CD4-positive, alpha-beta memory T cell (primary cell): ENCODE results near the gene ZSWIM1. TPM values are rescaled to one million over a fixed set of nuclear protein-coding genes. Genes with fewer than 3 reads are reported as not detected.

Experiments
- CTCF ChIA-PET: fragments of 350-600 bp; sonication (Branson Sonifier 250); formaldehyde crosslinking; loops from one replicate; lab custom pipeline; 2021; ENCODE audit warnings: inconsistent platforms; ENCODE audit not compliant: partially characterized antibody; lab: Charles Lee
- POLR2A ChIA-PET: fragments of 350-600 bp; sonication (Branson Sonifier 250); formaldehyde crosslinking; loops from one replicate; lab custom pipeline; 2021; ENCODE audit not compliant: partially characterized antibody; lab: Charles Lee
- DNase-seq, 5 donors: peaks; one replicate each; pipeline versions ENCODE4 v3.0.0 to v3.0.0-alpha.2; 2020 to 2022; ENCODE audit warnings: mixed read lengths in 1 of 5
- H3K27ac ChIP-seq: one replicate; pipeline ENCODE4 v1.7.0; 2013; ENCODE audit warnings: low read depth, low read length
- H3K27me3 ChIP-seq: 2 replicates; pipeline ENCODE4 v1.7.0; 2013; ENCODE audit warnings: mild to moderate bottlenecking, low read length, moderate library complexity; ENCODE audit not compliant: insufficient read depth
- H3K36me3 ChIP-seq: 2 replicates; pipeline ENCODE4 v1.7.0; 2013; ENCODE audit warnings: mild to moderate bottlenecking, low read length, moderate library complexity; ENCODE audit not compliant: insufficient read depth
- H3K4me1 ChIP-seq: 2 replicates; pipeline ENCODE4 v1.7.0; 2013; ENCODE audit warnings: mild to moderate bottlenecking, low read length, moderate library complexity; ENCODE audit not compliant: insufficient read depth
- H3K4me3 ChIP-seq, 2 donors: one replicate each; pipeline ENCODE4 v1.7.0; 2013; ENCODE audit warnings: low read length in 2 of 2, mild to moderate bottlenecking in 1 of 2
- H3K9me3 ChIP-seq, 2 donors: one replicate each; pipeline ENCODE4 v1.7.0; 2013; ENCODE audit warnings: low read length in 2 of 2, control low read depth in 1 of 2; ENCODE audit not compliant: control insufficient read depth in 1 of 2
- H3K27ac Mint-ChIP-seq, 7 donors: one replicate each; pipeline ENCODE4 v1.8.0; 2020 to 2021; ENCODE audit warnings: mixed read lengths in 7 of 7, mild to moderate bottlenecking in 6 of 7, inconsistent platforms in 3 of 7, moderate library complexity in 3 of 7
- H3K27me3 Mint-ChIP-seq, 2 donors: one replicate each; pipeline ENCODE4 v1.8.0; 2020 to 2021; ENCODE audit warnings: mixed read lengths in 2 of 2
- H3K36me3 Mint-ChIP-seq, 2 donors: one replicate each; pipeline ENCODE4 v1.8.0; 2020 to 2021; ENCODE audit warnings: mixed read lengths in 2 of 2, inconsistent platforms in 1 of 2, mild to moderate bottlenecking in 1 of 2
- H3K4me1 Mint-ChIP-seq, 4 donors: one replicate each; pipeline ENCODE4 v1.8.0; 2020 to 2021; ENCODE audit warnings: mixed read lengths in 4 of 4, mild to moderate bottlenecking in 1 of 4
- H3K4me3 Mint-ChIP-seq, 8 donors: one replicate each; pipeline ENCODE4 v1.8.0; 2020 to 2021; ENCODE audit warnings: mixed read lengths in 8 of 8, mild to moderate bottlenecking in 7 of 8, moderate library complexity in 6 of 8, inconsistent platforms in 3 of 8
- H3K9me3 Mint-ChIP-seq, 8 donors: one replicate each; pipeline ENCODE4 v1.8.0; 2020 to 2021; ENCODE audit warnings: mixed read lengths in 8 of 8, mild to moderate bottlenecking in 5 of 8, inconsistent platforms in 3 of 8, moderate library complexity in 1 of 8
- intact Hi-C: fragments of 100-400 bp; cut with micrococcal nuclease; formaldehyde crosslinking; loops from one replicate; pipeline ENCODE4 v1.15.1; 2023
- polyA plus RNA-seq, 2 donors: library from polyadenylated mRNA; unstranded; fragments of 300-500 nt; fragmentation: Illumina TruSeq; gene quantifications; one replicate each; pipeline ENCODE4 v1.2.3, GENCODE V29; 2021
- total RNA-seq, 2 experiments: library from RNA; stranded (reverse); gene quantifications; one replicate each; pipeline ENCODE4 v1.2.3, GENCODE V29; 2021

The ZSWIM1 gene
- total and polyA plus RNA-seq, 4 experiments from 2014 or later, result 0.86 to 18.5 (median 13.4) TPM

DNA sequence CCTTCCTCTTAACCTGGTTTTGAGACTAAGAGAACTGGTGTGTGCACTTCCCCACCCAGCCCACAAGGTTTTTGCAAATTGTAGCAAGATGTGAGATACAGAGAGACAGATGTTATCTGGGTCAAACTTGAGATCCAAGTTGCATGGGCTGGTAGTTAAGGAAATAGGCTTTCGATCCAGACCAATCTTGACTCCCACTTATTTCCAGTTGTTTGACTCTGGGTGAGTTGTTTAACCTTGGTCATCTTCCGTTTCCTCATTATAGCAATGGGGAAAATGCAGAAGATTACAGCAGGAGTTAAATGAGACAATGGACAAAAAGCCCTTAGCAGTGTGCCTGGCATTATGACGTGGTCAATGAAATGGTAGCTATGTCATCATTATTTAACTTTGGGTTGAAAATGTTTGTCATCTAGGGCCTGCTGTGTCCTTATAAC, 45.7 kb upstream of the ZSWIM1 start:
- H3K27me3 ChIP-seq, result no peaks in the 10 kb centered on the region
- ChIA-PET POLR2A (interaction anchor here (2.8 kb wide), 1 partner anchor 12 kb away, joined by 13 read pairs; no protein-coding TSS in a partner anchor), CTCF (no interaction called here)
- intact Hi-C loops, result no loop called here
- no peak overlapping the region for H3K27ac ChIP-seq
- no peaks in the 10 kb centered on the region for H3K9me3 Mint-ChIP-seq
- H3K27ac Mint-ChIP-seq, result peak overlapping the region in 3 of 7 donors; percentile 7 to 59 (median 17)
- peaks cover 7 to 23% (median 13%) of the 10 kb centered on the region in 4 donors for H3K4me1 Mint-ChIP-seq
- H3K36me3 ChIP-seq, result no peaks in the 10 kb centered on the region
- H3K4me1 ChIP-seq, result peaks cover 21% of the 10 kb centered on the region
- no peak overlapping the region for H3K4me3 ChIP-seq
- peaks cover 0 to under 1% of the 10 kb centered on the region in 2 donors for H3K27me3 Mint-ChIP-seq
- H3K36me3 Mint-ChIP-seq, result peaks cover 0 to 2% of the 10 kb centered on the region in 2 donors
- DNase-seq, result no peak
- H3K9me3 ChIP-seq, result no peaks in the 10 kb centered on the region
- peak overlapping the region in 7 of 8 donors; percentile 21 to 72 (median 45) for H3K4me3 Mint-ChIP-seq

DNA sequence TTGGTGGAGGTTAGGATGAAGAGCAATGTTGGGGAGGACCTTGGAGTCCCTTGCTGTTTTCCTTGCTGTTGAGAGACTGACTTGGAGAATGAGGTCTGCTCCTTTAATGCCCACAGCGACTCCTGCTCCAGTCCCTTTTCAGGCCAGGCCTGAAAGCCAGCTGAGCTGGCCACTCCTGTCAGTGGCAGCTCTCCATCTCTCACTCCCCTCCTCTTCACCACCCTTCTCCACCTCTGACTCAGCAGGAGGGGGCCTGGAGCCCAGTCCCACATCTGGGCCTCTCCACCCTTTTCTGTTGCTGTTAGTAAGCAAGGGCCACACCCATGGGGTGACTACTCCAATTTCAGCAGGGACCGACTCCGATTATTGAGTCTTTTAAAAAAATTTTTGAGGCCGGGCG, 45.2 kb upstream of the ZSWIM1 start:
- ChIA-PET POLR2A (no interaction called here), CTCF (no interaction called here)
- Mint-ChIP-seq H3K9me3 (no peaks in the 10 kb centered on the region), H3K27ac (peak overlapping the region in 3 of 7 donors; percentile 7 to 59 (median 17)), H3K4me1 (peaks cover 6 to 23% (median 13%) of the 10 kb centered on the region in 4 donors), H3K36me3 (peaks cover 0 to 2% of the 10 kb centered on the region in 2 donors), H3K27me3 (no peaks in the 10 kb centered on the region), H3K4me3 (peak overlapping the region in 4 of 8 donors; percentile 21 to 49 (median 44))
- DNase-seq, result no peak
- no peak overlapping the region for H3K27ac ChIP-seq
- no peaks in the 10 kb centered on the region for H3K9me3 ChIP-seq
- H3K27me3 ChIP-seq, result no peaks in the 10 kb centered on the region
- H3K4me1 ChIP-seq, result peaks cover 21% of the 10 kb centered on the region
- H3K36me3 ChIP-seq, result no peaks in the 10 kb centered on the region
- intact Hi-C loops, result no loop called here
- no peak overlapping the region for H3K4me3 ChIP-seq

- ChIA-PET CTCF (interaction anchor here (0.7 kb wide), 1 partner anchor 851 kb away, joined by 3 read pairs; no protein-coding TSS in a partner anchor), POLR2A (no interaction called here)
- no peaks in the 10 kb centered on the region for H3K27me3 Mint-ChIP-seq
- H3K27ac Mint-ChIP-seq, result peak overlapping the region in 3 of 7 donors; percentile 19 to 36 (median 23)
- H3K9me3 Mint-ChIP-seq, result no peaks in the 10 kb centered on the region
- intact Hi-C loops, result no loop called here
- Histone ChIP-seq H3K9me3 (no peaks in the 10 kb centered on the region), H3K27ac (no peak overlapping the region), H3K4me3 (no peak overlapping the region), H3K36me3 (peaks cover 8% of the 10 kb centered on the region), H3K4me1 (peaks cover 21% of the 10 kb centered on the region), H3K27me3 (no peaks in the 10 kb centered on the region)
- DNase-seq, result no peak
- peaks cover 6 to 23% (median 13%) of the 10 kb centered on the region in 4 donors for H3K4me1 Mint-ChIP-seq
- H3K4me3 Mint-ChIP-seq, result no peak overlapping the region
- H3K36me3 Mint-ChIP-seq, result peaks cover 0 to 2% of the 10 kb centered on the region in 2 donors
Observed at GRCh38 chr20:45836841-45837240, 44.2 kb upstream of the ZSWIM1 start.

DNA sequence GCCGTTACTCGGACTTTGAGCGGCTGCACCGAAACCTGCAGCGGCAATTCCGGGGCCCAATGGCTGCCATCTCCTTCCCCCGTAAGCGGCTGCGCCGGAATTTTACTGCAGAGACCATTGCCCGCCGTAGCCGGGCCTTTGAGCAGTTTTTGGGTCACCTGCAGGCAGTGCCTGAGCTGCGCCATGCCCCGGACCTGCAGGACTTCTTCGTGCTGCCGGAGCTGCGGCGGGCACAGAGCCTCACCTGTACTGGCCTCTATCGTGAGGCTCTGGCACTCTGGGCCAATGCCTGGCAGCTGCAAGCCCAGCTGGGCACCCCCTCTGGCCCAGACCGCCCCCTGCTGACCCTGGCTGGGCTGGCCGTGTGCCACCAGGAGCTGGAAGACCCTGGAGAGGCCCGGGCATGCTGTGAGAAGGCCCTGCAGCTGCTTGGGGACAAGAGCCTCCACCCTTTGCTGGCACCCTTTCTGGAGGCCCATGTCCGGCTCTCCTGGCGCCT, 40.3 kb upstream of the ZSWIM1 start:
- Mint-ChIP-seq H3K36me3 (peaks cover 14 to 32% of the 10 kb centered on the region in 2 donors), H3K4me1 (no peaks in the 10 kb centered on the region), H3K27me3 (no peaks in the 10 kb centered on the region), H3K27ac (no peak overlapping the region), H3K4me3 (no peak overlapping the region), H3K9me3 (no peaks in the 10 kb centered on the region)
- Histone ChIP-seq H3K27ac (no peak overlapping the region), H3K9me3 (no peaks in the 10 kb centered on the region), H3K36me3 (peaks cover 42% of the 10 kb centered on the region), H3K4me3 (no peak overlapping the region), H3K27me3 (no peaks in the 10 kb centered on the region), H3K4me1 (no peaks in the 10 kb centered on the region)
- intact Hi-C loops, result no loop called here
- ChIA-PET POLR2A (no interaction called here), CTCF (interaction anchor here (1.0 to 2.2 kb wide), 3 partner anchors 10 to 129 kb away, joined by 3 to 5 read pairs (median 4); no protein-coding TSS in a partner anchor)
- DNase-seq, result no peak

DNA sequence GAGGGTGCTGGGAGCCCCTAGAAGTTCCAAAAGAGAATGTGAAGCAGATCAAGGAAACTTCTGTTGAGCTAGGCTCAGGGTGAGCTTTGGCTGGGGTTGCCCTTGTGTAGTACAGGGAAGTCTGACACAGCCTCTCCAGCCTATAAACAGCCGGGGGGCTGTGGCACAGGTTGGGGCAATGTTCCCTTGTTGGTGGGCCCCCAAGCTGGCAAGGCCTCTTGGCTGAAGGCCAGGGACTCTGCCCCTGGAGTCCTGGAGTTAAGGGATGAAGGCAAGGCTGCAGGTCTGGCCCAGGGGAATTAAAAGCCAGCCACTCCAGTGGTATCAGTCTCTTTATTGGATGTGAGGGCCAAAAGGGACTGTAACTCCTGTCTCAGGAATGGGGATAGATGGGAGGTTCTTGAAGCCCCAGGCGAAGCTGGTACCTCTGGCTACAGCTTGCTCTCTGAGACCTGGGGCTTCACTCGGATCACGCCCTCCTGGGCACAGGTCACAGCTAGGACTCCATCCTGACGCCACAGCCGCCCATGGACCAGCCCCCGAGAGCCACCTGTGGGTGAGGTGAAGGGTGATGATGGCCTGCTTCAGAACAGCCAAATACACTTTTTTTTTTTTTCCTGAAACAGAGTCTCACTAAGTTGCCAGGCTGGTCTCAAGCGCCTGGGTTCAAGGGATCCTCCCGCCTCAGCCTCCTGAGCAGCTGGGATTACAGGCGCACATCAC, 39.5 kb upstream of the ZSWIM1 start:
- H3K27ac ChIP-seq, result no peak overlapping the region
- POLR2A ChIA-PET, result interaction anchor here (0.8 kb wide), 1 partner anchor 17 kb away, joined by 3 read pairs; no protein-coding TSS in a partner anchor

DNA sequence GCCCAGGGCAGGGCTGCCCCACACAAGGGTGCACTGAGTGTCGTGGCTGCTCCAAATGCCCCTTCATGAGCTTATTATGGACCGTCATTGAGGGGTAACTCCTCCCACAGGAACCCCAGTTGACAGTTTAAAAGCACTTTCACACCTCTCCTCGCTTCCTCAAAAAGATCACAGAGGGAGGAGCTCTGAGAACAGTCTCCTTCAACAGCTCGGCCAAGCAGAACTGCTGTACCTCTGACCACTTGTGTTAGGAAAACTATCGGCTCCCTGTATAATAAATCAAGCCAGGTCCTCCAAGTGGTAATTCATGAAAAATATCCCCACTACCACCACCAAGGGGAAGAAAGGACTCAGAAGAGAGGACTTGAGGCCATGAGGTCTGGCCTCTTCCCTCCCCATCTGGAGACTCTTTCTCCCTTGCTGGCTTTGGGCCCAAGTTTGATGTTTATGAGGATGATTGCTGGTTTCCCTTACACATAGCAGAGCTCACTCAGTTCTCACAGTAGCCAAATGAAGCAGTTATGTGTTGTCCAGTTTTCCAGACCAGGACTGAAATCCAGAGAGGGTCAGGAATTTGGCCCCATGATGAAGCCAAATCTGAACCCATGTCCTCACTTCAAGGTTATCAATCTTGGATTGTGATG, 38.7 kb upstream of the ZSWIM1 start:
- no peak overlapping the region for H3K27ac ChIP-seq
- Mint-ChIP-seq H3K27ac (peak overlapping the region in 1 of 7 donors; percentile 35), H3K27me3 (no peaks in the 10 kb centered on the region), H3K4me1 (no peaks in the 10 kb centered on the region), H3K4me3 (no peak overlapping the region), H3K36me3 (peaks cover 17 to 43% of the 10 kb centered on the region in 2 donors), H3K9me3 (no peaks in the 10 kb centered on the region)
- DNase-seq, result no peak
- H3K4me3 ChIP-seq, result no peak overlapping the region
- H3K9me3 ChIP-seq, result no peaks in the 10 kb centered on the region
- no peaks in the 10 kb centered on the region for H3K27me3 ChIP-seq
- H3K36me3 ChIP-seq, result peaks cover 50% of the 10 kb centered on the region
- no peaks in the 10 kb centered on the region for H3K4me1 ChIP-seq
- ChIA-PET POLR2A (interaction anchor here (0.8 kb wide), 1 partner anchor 17 kb away, joined by 3 read pairs; no protein-coding TSS in a partner anchor), CTCF (no interaction called here)
- intact Hi-C loops, result no loop called here

More for the DNA sequence above, 39.5 kb upstream of the ZSWIM1 start:
- H3K36me3 ChIP-seq, result peaks cover 47% of the 10 kb centered on the region
- CTCF ChIA-PET, result interaction anchor here (1.1 to 2.2 kb wide), 2 partner anchors 42 to 128 kb away, joined by 4 to 5 read pairs; no protein-coding TSS in a partner anchor
- H3K27me3 Mint-ChIP-seq, result no peaks in the 10 kb centered on the region
- intact Hi-C loops, result no loop called here
- H3K4me1 Mint-ChIP-seq, result no peaks in the 10 kb centered on the region
- H3K4me1 ChIP-seq, result no peaks in the 10 kb centered on the region
- no peak overlapping the region for H3K27ac Mint-ChIP-seq
- no peaks in the 10 kb centered on the region for H3K27me3 ChIP-seq
- H3K9me3 Mint-ChIP-seq, result no peaks in the 10 kb centered on the region
- peaks cover 17 to 41% of the 10 kb centered on the region in 2 donors for H3K36me3 Mint-ChIP-seq
- H3K4me3 Mint-ChIP-seq, result no peak overlapping the region
- H3K4me3 ChIP-seq, result no peak overlapping the region
- DNase-seq, result no peak
- H3K9me3 ChIP-seq, result no peaks in the 10 kb centered on the region

- H3K9me3 Mint-ChIP-seq, result no peaks in the 10 kb centered on the region
- no peak overlapping the region for H3K27ac ChIP-seq
- peaks cover 22 to 49% of the 10 kb centered on the region in 2 donors for H3K36me3 Mint-ChIP-seq
- ChIA-PET CTCF (no interaction called here), POLR2A (no interaction called here)
- H3K4me3 Mint-ChIP-seq, result no peak overlapping the region
- peaks cover 56% of the 10 kb centered on the region for H3K36me3 ChIP-seq
- intact Hi-C loops, result no loop called here
- no peaks in the 10 kb centered on the region for H3K27me3 Mint-ChIP-seq
- H3K9me3 ChIP-seq, result no peaks in the 10 kb centered on the region
- no peaks in the 10 kb centered on the region for H3K4me1 ChIP-seq
- H3K27me3 ChIP-seq, result no peaks in the 10 kb centered on the region
- no peak for DNase-seq
- H3K27ac Mint-ChIP-seq, result peak overlapping the region in 2 of 7 donors; percentile 30 to 65
- no peak overlapping the region for H3K4me3 ChIP-seq
- H3K4me1 Mint-ChIP-seq, result peaks cover 0 to 2% (median 0%) of the 10 kb centered on the region in 4 donors
Observed at GRCh38 chr20:45843506-45843905, 37.5 kb upstream of the ZSWIM1 start.
